GM12891 (cell line): ENCODE results near the gene PRPF18.

Experiments used
- DNase-seq: peaks from one replicate; pipeline ENCODE4 v3.0.0; 2011; ENCODE audit warnings: low spot score; ENCODE audit not compliant: insufficient read length
- FAIRE-seq: peaks from 2 replicates; lab custom pipeline; 2011; peaks lifted over from hg19 to GRCh38; lab: Jason Lieb, UNC
- PAX5 ChIP-seq: IDR thresholded peaks from 2 replicates; pipeline ENCODE4 v1.6.1; 2011; ENCODE audit warnings: low read length, moderate library complexity, mild to moderate bottlenecking; ENCODE audit not compliant: insufficient read depth, severe bottlenecking
- POLR2A ChIP-seq: IDR thresholded peaks from 2 replicates; pipeline ENCODE4 v1.6.1; 2011; ENCODE audit warnings: low read depth, low read length, control low read depth
- POLR2AphosphoS5 ChIP-seq: IDR thresholded peaks from 2 replicates; pipeline ENCODE4 v1.6.1; 2011; ENCODE audit warnings: low read depth, low read length, control low read depth
- POU2F2 ChIP-seq: IDR thresholded peaks from 2 replicates; pipeline ENCODE4 v1.6.1; 2011; ENCODE audit warnings: low read depth, mild to moderate bottlenecking, control low read depth, low read length, moderate library complexity
- SPI1 ChIP-seq: IDR thresholded peaks from 2 replicates; pipeline ENCODE4 v1.6.1; 2011; ENCODE audit warnings: low read depth, low read length, control low read depth
- TAF1 ChIP-seq: IDR thresholded peaks from 2 replicates; pipeline ENCODE4 v1.6.1; 2011; ENCODE audit warnings: low read depth, low read length, control low read depth

PRPF18 gene

GRCh38 chr10:13671904-13672303 lies 85.1 kb downstream of the PRPF18 start:
- FAIRE-seq (peak; percentile 13), DNase-seq (no peak)

GRCh38 chr10:13672548-13672947 lies 85.8 kb downstream of the PRPF18 start:
- FAIRE-seq (no peak), DNase-seq (no peak)
- TF ChIP-seq SPI1 (no peak), POLR2AphosphoS5 (no peak), POU2F2 (no peak), PAX5 (no peak), TAF1 (no peak), POLR2A (no peak)

More at GRCh38 chr10:13671904-13672303, 85.1 kb downstream of the PRPF18 start:
- TF ChIP-seq POLR2A (no peak), SPI1 (no peak), POLR2AphosphoS5 (no peak), TAF1 (no peak), PAX5 (no peak), POU2F2 (no peak)

GRCh38 chr10:13673156-13673555 lies 86.4 kb downstream of the PRPF18 start:
- no peak for TF ChIP-seq POU2F2
- no peak for TF ChIP-seq PAX5
- no peak for TF ChIP-seq POLR2A
- TF ChIP-seq SPI1: no peak
- TF ChIP-seq TAF1: no peak
- TF ChIP-seq POLR2AphosphoS5: no peak
- FAIRE-seq (no peak), DNase-seq (no peak)

GRCh38 chr10:13674645-13675588 lies 88.2 kb downstream of the PRPF18 start:
- DNase-seq (no peak), FAIRE-seq (no peak)
- TF ChIP-seq POU2F2 (no peak), POLR2A (no peak), POLR2AphosphoS5 (no peak)

- FAIRE-seq (no peak), DNase-seq (no peak)
- TF ChIP-seq POU2F2 (no peak), TAF1 (no peak), SPI1 (no peak), POLR2A (no peak)
Observed at GRCh38 chr10:13678101-13678843, 91.5 kb downstream of the PRPF18 start.
